Measurements from ENCODE around the gene PTPN12.
"Not testable (repeated sequence)": the region's sequence is repeated elsewhere in the genome, so short reads cannot be mapped to it uniquely, and the experiment has no call there.

Gene PTPN12

GRCh38 chr7:77580762-77581350 is 43.8 kb downstream of the PTPN12 start:
- DNase-seq, result no peak

- DNase-seq, result no peak
These were observed 50.2 kb downstream of the PTPN12 start for GRCh38 chr7:77587272-77587671.

- DNase-seq, result no peak
These were observed 63.9 kb downstream of the PTPN12 start for GRCh38 chr7:77600952-77601351.

GRCh38 chr7:77606562-77606961 is 69.5 kb downstream of the PTPN12 start:
- no peak for DNase-seq

GRCh38 chr7:77619314-77619713 is 82.2 kb downstream of the PTPN12 start:
- no peak for DNase-seq

GRCh38 chr7:77626586-77627308 is 89.7 kb downstream of the PTPN12 start:
- DNase-seq, result no peak

GRCh38 chr7:77627309-77627676 is 90.2 kb downstream of the PTPN12 start:
- no peak for DNase-seq

- DNase-seq, result no peak
These were observed 92.7 kb downstream of the PTPN12 start for GRCh38 chr7:77629797-77630196.

GRCh38 chr7:77631820-77632219 is 94.7 kb downstream of the PTPN12 start:
- DNase-seq, result no peak

GRCh38 chr7:77644774-77645173 is 107.7 kb downstream of the PTPN12 start:
- DNase-seq, result no peak

GRCh38 chr7:77648742-77649338 is 111.7 kb downstream of the PTPN12 start:
- DNase-seq, result no peak

GRCh38 chr7:77649716-77650349 is 112.7 kb downstream of the PTPN12 start:
- no peak for DNase-seq

- DNase-seq, result no peak
These were observed 114.6 kb downstream of the PTPN12 start for GRCh38 chr7:77651575-77652162.

- DNase-seq, result not testable (repeated sequence)
These were observed 115.7 kb downstream of the PTPN12 start for GRCh38 chr7:77652826-77653225.

- DNase-seq, result no peak
These were observed 116.5 kb downstream of the PTPN12 start for GRCh38 chr7:77653572-77653971.

GRCh38 chr7:77655356-77655755 is 118.3 kb downstream of the PTPN12 start:
- DNase-seq, result no peak

- DNase-seq, result no peak
These were observed 118.9 kb downstream of the PTPN12 start for GRCh38 chr7:77655836-77656455.

- no peak for DNase-seq
These were observed 120.5 kb downstream of the PTPN12 start for GRCh38 chr7:77657427-77658224.

- DNase-seq, result no peak
These were observed 121.8 kb downstream of the PTPN12 start for GRCh38 chr7:77658928-77659327.

GRCh38 chr7:77661816-77662215 is 124.7 kb downstream of the PTPN12 start:
- DNase-seq, result no peak

GRCh38 chr7:77662869-77663268 is 125.8 kb downstream of the PTPN12 start:
- DNase-seq, result no peak

GRCh38 chr7:77664715-77665114 is 127.6 kb downstream of the PTPN12 start:
- DNase-seq, result no peak
